ENCODE results near the gene KRTAP5-3.

The KRTAP5-3 gene

GRCh38 chr11:1563149-1563638 lies 45.1 kb downstream of the KRTAP5-3 start:
- DNase-seq: no peak

GRCh38 chr11:1562469-1563148 lies 45.7 kb downstream of the KRTAP5-3 start:
- DNase-seq: no peak

GRCh38 chr11:1561955-1562354 lies 46.3 kb downstream of the KRTAP5-3 start:
- DNase-seq: no peak

- no peak for DNase-seq
Observed at GRCh38 chr11:1561266-1561665, 47.0 kb downstream of the KRTAP5-3 start.

GRCh38 chr11:1560649-1561251 lies 47.5 kb downstream of the KRTAP5-3 start:
- no peak for DNase-seq

GRCh38 chr11:1560002-1560648 lies 48.1 kb downstream of the KRTAP5-3 start:
- no peak for DNase-seq

GRCh38 chr11:1559111-1559951 lies 48.9 kb downstream of the KRTAP5-3 start:
- no peak for DNase-seq

- no peak for DNase-seq
Observed at GRCh38 chr11:1558775-1559110, 49.5 kb downstream of the KRTAP5-3 start.

- no peak for DNase-seq
Observed at GRCh38 chr11:1557904-1558774, 50.1 kb downstream of the KRTAP5-3 start.
